ENCODE data around the gene CDK6. TPM values are rescaled to one million over a fixed set of nuclear protein-coding genes. Genes with fewer than 3 reads are reported as not detected.
A peak's percentile ranks its signal among the peaks of the same experiment; 100 is the strongest.

The CDK6 gene
- total and polyA plus RNA-seq, 9 of the 15 experiments (the other 6 are each of a cell fraction or from before 2014, with no cell fraction given): 7.6 to 109 (median 44.4) TPM

- TF ChIP-seq, protein P1, sequence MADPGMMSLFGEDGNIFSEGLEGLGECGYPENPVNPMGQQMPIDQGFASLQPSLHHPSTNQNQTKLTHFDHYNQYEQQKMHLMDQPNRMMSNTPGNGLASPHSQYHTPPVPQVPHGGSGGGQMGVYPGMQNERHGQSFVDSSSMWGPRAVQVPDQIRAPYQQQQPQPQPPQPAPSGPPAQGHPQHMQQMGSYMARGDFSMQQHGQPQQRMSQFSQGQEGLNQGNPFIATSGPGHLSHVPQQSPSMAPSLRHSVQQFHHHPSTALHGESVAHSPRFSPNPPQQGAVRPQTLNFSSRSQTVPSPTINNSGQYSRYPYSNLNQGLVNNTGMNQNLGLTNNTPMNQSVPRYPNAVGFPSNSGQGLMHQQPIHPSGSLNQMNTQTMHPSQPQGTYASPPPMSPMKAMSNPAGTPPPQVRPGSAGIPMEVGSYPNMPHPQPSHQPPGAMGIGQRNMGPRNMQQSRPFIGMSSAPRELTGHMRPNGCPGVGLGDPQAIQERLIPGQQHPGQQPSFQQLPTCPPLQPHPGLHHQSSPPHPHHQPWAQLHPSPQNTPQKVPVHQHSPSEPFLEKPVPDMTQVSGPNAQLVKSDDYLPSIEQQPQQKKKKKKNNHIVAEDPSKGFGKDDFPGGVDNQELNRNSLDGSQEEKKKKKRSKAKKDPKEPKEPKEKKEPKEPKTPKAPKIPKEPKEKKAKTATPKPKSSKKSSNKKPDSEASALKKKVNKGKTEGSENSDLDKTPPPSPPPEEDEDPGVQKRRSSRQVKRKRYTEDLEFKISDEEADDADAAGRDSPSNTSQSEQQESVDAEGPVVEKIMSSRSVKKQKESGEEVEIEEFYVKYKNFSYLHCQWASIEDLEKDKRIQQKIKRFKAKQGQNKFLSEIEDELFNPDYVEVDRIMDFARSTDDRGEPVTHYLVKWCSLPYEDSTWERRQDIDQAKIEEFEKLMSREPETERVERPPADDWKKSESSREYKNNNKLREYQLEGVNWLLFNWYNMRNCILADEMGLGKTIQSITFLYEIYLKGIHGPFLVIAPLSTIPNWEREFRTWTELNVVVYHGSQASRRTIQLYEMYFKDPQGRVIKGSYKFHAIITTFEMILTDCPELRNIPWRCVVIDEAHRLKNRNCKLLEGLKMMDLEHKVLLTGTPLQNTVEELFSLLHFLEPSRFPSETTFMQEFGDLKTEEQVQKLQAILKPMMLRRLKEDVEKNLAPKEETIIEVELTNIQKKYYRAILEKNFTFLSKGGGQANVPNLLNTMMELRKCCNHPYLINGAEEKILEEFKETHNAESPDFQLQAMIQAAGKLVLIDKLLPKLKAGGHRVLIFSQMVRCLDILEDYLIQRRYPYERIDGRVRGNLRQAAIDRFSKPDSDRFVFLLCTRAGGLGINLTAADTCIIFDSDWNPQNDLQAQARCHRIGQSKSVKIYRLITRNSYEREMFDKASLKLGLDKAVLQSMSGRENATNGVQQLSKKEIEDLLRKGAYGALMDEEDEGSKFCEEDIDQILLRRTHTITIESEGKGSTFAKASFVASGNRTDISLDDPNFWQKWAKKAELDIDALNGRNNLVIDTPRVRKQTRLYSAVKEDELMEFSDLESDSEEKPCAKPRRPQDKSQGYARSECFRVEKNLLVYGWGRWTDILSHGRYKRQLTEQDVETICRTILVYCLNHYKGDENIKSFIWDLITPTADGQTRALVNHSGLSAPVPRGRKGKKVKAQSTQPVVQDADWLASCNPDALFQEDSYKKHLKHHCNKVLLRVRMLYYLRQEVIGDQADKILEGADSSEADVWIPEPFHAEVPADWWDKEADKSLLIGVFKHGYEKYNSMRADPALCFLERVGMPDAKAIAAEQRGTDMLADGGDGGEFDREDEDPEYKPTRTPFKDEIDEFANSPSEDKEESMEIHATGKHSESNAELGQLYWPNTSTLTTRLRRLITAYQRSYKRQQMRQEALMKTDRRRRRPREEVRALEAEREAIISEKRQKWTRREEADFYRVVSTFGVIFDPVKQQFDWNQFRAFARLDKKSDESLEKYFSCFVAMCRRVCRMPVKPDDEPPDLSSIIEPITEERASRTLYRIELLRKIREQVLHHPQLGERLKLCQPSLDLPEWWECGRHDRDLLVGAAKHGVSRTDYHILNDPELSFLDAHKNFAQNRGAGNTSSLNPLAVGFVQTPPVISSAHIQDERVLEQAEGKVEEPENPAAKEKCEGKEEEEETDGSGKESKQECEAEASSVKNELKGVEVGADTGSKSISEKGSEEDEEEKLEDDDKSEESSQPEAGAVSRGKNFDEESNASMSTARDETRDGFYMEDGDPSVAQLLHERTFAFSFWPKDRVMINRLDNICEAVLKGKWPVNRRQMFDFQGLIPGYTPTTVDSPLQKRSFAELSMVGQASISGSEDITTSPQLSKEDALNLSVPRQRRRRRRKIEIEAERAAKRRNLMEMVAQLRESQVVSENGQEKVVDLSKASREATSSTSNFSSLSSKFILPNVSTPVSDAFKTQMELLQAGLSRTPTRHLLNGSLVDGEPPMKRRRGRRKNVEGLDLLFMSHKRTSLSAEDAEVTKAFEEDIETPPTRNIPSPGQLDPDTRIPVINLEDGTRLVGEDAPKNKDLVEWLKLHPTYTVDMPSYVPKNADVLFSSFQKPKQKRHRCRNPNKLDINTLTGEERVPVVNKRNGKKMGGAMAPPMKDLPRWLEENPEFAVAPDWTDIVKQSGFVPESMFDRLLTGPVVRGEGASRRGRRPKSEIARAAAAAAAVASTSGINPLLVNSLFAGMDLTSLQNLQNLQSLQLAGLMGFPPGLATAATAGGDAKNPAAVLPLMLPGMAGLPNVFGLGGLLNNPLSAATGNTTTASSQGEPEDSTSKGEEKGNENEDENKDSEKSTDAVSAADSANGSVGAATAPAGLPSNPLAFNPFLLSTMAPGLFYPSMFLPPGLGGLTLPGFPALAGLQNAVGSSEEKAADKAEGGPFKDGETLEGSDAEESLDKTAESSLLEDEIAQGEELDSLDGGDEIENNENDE (IDR thresholded peaks at IDR 0.05; ENCODE audit: low read depth, low read length): no peak
- TF ChIP-seq RFX7 (CRISPR knock-in tag; IDR thresholded peaks at IDR 0.05) (0 out of 2 replicates have a peak, but pooled peaks have one; percentile 12), THAP12 (CRISPR knock-in tag; IDR thresholded peaks at IDR 0.05) (no peak), NFRKB (IDR thresholded peaks at IDR 0.05; ENCODE audit: low read depth) (peak; percentile 71; the same call in 1 of the 2 replicates), POLR2H (tag; IDR thresholded peaks at IDR 0.05; ENCODE audit: low read depth) (peak; percentile 61; the same call in 1 of the 2 replicates), ASH1L (IDR thresholded peaks at IDR 0.05; ENCODE audit: borderline replicate concordance, low read depth, partially characterized antibody) (peak; percentile 73), CXXC5 (CRISPR knock-in tag; IDR thresholded peaks at IDR 0.05) (peak; percentile 73), GABPA (tag; conservative IDR thresholded peaks at IDR 0.05; ENCODE audit: low read depth) (peak; percentile 73), NR2F6 (CRISPR knock-in tag; IDR thresholded peaks at IDR 0.05) (no peak), ZNF3 (CRISPR knock-in tag; IDR thresholded peaks at IDR 0.05) (no peak), CREB3L1 (IDR thresholded peaks at IDR 0.05; ENCODE audit: borderline replicate concordance, low read depth) (peak; percentile 72), STAG1 (CRISPR knock-in tag; IDR thresholded peaks at IDR 0.05; ENCODE audit: borderline replicate concordance) (no peak)
Observed at GRCh38 chr7:92809760-92810573, 26.4 kb downstream of the CDK6 start (continued).

All from K562 (cell line).